GM18499 (cell line): ENCODE data around the gene BCL2L1.
"Not testable (repeated sequence)": the region's sequence is repeated elsewhere in the genome, so short reads cannot be mapped to it uniquely, and the experiment has no call there.

Experiments used
- ATAC-seq: cut with Tn5 transposase; IDR thresholded peaks from one replicate; pipeline ENCODE4 v1.9.1; 2021; ENCODE audit warnings: moderate number of reproducible peaks; ENCODE audit not compliant: insufficient read depth, unreplicated experiment

Gene BCL2L1

DNA sequence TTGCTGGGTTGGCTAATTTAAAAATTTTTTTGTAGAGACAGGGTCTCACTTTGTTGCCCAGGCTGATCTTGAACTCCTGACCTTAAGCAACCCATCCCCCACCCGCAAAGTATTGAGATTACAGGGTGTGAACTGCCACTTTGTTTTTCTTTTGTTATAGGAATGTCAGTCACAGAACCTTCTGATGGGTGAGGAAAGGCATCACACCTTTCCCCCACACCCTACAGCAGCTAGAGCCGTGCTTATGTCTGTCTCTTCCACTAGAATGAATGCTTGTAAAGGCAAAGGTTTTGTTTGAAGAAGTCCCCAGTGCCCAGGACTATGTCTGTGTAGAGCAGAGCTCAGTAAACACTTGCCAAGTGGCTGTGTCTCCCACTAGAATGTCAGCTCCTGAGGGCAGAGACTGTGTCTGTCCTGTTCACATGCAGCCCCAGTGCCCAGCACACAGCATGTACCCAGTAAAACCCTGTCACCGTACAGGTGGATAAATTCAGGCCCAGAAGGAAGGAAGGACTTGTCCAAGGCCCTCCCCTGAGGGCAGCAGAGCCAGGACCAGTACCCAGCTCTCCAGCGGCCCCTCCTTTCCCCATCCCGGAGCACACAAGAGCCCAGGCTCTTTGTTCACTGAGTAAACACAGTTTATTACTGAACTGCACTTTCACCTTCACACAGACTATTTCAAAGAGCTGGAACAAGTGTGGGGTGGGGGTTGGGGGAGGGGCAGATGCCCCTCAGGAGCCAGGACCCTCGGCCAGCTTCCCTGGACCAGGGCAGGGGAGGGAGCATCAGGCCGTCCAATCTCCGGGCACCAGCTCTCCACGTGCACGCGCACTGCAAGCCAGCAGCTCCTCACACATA, 58.6 kb downstream of the BCL2L1 start:
- ATAC-seq, result no peak

DNA sequence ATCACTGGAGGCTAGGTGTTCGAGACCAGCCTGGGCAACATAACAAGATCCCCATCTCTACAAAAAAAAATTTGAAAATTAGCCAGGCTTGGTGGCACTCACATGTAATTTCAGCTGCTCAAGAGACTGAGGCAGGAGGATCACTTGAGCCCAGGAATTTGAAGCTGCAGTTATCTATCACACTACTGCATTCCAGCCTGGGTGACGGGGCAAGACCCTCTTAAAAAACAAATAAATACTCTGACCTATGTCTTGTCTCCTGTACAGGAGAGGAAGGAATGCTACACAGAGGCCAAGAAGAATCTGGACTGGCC, 59.2 kb downstream of the BCL2L1 start:
- no peak for ATAC-seq

DNA sequence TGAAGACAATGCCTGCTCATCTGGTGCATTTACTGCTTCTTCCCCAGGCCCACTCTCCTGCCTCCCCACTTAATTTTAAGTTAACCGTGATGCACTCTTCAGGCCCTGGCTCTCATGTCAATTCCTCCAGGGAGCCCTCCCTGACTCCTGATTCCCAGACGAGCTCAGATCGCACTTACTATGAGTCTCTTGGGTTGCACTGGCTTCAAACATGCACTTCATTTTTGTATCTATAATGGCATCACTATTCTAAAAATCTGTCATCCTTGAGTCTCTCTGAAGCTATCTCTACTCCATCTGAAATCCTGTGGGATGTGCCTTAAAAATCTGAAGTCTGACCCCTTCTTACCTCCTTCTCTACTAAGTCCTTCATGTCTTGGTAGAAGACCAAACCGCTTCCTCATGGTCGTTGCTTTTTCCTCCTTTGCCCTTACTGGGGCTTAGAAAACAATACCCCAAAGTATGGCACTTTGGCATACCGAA, 60.3 kb downstream of the BCL2L1 start:
- no peak for ATAC-seq

DNA sequence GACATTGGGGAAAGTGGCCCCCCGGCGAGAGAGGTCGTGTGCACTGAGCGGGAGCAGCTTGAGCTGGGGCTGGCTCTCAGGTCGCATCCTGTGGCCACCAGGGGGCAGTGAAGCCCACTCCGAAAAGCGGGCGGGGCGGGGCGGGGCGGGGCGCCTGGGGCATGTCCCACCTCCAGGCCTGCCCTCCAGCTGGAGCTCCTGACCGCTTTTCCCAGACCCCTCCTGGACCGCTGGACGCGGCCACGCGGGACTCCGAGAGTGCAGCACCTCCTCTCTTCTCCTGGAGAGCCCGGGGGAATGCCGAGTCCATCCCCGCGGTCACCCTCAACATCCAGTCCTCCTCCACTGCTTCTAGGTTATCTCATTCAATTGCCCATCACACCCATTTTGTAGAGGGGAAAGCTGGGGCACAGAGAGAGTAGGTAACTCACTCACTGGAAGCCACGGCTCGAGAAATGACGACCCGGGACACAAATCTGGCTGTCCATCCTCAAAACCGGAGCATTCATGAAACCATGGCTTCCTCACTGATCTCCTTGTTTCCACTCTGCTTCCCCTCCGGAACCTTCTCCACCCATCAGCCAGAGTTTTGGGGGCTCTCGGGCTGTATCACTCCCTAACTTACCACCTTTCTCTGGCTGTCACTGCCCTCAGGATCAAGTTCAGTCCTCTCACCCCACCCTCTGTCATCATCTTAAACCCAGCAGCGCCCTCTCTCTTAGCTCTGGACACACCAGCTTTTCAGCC, 60.9 kb downstream of the BCL2L1 start:
- ATAC-seq, result no peak

DNA sequence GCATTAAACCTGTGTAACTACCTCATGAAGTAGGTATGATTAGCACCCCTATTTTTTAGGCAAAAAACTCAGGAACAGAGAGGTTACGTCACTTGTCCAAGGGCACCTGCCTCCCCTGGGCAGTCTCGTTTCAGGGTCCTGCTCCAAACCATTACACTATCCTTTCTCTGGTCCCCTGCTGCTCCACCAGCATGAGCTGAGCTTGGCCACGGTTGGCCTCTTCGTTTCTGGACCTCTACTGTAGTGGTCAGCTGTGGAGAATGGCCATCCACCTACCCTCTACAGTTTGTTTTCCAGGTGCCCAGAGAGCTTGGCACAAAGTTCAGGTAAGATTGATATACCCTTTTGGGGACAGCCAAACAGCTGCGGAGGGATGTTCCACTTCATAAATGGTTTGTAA, 68.1 kb downstream of the BCL2L1 start:
- no peak for ATAC-seq

DNA sequence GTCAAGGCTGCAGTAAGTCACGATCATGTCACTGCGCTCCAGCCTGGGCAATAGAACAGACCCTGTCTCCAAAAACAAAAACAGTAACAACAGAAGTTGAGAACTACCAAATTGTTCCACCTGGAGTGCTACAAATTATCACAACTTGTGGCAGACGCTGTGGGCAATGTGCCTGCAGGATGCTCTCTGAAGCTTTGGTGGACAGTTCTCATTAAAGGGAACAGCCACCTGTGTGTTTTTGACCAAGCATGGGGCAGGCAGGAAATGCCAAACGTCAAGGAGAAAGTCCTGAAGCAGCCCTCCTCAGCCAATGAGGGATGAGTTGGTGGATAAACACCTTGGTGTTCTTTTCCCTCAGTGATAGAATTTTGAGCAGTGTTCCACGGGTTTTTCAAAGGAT, 69.1 kb downstream of the BCL2L1 start:
- no peak for ATAC-seq

DNA sequence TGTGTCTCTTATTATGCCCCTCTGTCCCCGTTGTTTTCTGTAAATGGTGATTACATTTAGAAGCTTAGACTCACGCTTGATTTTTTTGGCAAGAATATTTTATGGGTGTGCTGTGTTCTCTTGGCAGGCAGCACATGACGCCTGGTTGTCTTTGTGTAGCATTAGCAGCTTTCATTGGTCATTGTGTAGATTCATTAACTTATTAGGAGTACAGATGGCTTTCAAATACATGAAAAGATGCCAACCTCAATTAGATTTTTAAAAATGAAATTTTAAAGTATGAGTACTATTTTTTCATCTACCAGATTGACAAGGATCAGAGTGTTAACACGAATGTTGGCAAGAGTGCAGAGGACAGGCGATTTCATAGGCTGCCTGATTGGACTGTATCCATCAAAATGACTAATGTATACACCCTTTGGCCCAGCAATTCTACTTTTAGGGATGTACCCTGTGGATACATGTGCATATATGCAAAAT, 69.7 kb downstream of the BCL2L1 start:
- ATAC-seq, result no peak

DNA sequence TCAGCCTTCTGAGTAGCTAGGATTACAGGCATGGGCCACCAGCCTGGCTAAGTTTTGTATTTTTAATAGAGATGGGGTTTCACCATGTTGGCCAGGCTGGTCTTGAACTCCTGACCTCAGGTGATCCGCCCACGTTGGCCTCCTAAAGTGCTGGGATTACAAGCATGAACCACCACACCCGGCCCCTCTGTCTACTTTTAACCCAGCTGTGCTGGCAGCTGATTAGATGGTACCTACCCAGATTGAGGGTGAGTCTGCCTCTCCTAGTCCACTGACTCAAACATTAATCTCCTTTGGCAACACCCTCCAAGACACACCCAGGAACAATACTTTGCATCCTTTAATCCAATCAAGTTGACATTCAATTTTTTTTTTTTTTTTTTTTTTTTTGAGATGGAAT, 74.6 kb downstream of the BCL2L1 start:
- not testable (repeated sequence) for ATAC-seq

DNA sequence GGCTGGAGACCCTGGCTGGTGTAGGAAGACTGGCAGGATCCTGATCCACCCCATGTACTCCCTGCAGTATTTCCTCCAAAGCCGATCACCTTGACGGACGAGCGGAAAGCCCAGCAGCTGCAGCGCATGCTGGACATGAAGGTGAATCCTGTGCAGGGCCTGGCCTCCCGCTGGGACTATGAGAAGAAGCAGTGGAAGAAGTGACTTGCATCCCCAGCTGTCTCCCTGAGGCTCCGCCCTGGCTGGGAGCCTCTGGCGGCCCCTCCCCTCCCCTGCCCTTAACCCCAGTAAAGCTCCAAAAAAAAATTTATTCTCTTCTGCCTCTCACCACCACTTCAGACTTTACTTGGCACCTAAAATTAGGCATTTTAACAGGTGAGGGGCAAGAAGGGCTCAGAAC, 78.0 kb downstream of the BCL2L1 start:
- ATAC-seq, result no peak

DNA sequence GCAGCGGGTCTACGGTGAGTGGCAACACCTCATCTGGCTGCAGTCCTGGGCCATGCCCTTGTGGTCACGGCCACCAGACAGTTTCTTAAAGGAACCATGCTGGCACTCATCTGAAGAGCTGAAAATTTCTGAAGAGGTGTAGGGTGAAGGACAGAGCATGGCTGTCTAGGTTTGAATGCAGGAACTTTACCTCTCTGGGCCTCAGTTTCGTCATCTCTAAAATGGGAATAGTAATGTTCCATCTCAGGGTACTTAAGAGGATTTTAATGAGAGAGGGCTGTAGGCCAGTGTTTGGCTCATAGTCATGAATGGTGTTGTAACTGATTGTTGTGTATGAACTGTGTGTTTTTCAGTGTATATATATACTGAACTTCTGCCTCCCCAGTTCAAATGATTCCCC, 79.1 kb downstream of the BCL2L1 start:
- ATAC-seq, result no peak

DNA sequence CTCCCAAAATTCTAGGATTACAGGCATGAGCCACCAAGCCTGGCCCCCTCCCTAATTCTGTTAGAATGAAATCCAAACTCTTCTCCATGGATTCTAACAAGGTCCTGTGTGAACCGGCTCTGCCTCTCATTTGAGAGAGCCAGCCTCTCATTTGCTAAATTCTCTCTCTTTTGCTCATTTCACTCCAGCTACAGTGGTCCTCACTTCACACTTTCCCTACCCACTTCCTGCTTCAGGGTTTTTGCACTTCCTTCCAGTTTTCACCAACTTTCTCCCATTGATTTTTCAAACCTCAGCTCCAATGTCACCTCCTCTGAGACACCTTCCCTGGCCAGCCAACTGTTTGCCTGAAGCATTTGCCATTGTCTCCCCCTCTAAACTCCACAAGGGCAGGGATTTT, 79.8 kb downstream of the BCL2L1 start:
- no peak for ATAC-seq

DNA sequence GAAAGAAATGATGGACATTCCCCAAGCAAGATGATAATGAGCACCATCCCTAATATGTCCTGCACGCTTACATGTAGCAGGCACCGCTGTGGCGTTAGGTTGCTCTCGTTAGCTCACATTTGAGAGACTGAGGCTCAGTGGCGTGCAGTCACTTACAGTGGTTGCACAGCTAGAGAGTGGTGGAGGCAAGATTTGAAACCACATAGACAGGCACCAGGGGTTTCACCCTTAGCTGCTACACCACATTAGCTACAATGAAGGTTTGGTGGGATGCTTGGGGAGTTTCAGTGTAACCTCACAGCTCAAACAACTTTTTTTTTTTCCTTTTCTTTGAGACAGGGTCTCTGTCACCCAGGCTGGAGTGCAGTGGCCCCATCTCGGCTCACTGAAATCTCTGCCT, 81.3 kb downstream of the BCL2L1 start:
- no peak for ATAC-seq

DNA sequence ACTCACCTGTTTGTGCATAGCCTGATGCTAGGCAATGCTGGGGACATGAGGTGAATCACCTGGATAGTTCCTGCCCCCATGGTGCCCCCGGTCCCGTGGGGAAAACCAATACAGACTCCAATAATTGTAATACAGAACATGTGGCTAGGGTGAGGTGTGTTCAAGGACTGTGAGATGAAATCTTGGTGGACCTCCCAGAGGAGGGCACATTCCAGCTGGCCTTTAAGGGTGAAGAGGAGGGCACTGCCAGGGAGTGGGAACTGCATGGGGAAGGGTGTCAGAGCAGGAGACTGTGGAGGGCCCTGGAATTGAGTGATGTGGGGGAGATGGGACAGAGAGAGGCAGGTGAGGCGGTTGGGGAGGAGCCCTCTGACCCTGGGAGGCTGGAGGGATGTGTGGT, 82.4 kb downstream of the BCL2L1 start:
- ATAC-seq, result no peak

DNA sequence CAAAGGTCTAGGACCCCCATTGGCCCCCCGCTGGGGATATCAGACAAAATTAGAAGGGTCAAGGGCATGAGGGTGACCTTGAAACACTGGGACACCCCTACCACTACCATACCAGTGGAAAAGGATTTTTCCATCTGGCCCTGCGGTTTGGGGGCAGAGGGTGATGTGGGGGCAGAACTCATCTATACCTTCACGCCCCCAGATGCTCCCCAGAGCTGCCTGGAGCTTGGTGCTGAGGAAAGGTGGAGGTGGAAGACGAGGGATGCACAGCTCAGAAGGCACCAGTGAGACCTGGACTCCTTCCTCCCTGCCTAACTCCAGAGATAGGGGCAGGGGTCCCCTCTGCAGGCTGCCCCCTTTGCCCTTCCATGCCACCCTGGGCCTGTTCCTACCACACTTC, 83.9 kb downstream of the BCL2L1 start:
- no peak for ATAC-seq

DNA sequence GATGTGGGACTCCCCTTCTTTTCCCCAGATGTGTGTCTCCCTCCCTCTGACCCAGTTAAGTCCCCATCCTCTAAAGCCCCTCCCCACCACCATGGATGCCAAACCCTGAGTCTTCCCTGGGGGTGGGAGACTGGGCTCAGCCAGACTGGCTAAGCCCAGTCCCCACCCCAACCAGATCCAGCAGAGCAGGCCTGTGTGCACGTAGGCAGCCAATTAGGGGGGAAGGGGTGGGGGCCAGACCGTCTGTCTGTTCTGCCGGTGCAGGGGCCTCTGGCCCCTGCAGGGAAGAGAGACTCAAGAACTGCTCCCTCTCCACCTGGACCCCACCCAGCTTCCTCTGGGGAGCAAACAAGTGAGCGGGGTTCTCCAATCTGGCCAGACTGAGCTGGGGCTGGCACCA, 84.4 kb downstream of the BCL2L1 start:
- ATAC-seq, result no peak

DNA sequence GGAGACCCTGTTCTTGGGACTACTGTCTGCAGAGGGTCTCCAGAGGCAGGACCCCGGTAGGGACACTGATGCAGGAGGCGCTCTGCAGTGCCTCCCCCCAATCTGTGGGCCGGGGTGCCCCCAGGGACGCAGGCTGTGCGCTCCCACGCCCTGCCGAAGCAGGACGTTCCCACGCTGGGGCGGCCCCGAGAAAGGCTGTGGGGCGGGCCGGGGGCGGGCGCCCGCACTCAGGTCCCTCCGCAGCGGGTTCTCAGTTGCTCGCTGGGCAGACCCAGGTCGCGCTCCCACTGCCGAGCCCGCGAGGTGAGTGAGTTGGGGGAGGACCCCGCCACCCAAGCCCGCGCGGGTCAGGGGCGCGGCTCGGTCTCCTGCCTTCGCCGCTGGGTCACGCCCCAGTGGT, 85.0 kb downstream of the BCL2L1 start, which contains the start of gene COX4I2:
TSS of gene COX4I2 (plus strand) at position 253 of the 400 bp plus-strand sequence. CDS start 1,106 bp downstream, outside the sequence.
- ATAC-seq, result no peak

DNA sequence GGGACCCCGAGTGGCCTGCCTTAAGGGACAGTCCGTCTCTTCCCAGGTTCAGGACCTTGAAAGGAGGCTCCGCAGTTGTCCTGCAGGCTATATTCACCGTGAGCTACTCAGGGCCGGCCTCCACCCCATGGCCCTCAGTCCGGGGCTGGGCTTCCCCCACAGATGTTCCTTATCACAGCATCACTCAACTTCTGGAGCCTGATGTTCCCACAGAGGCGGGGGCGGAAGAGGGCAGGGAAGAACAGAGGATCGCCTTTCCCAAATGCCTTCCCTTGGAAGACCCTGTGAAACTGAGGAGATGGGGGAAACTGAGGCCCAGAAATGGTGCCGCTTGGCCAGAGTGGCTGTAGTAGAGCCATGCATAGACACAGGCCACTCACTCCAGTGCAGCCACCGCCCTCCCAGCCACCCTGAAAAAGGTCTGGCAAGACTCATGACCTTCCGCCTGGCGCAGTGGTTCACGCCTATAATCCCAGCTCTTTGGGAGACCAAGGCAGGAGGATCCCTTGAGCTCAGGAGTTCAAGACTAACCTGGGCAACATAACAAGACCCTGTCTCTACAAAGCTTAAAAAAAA, 89.2 kb downstream of the BCL2L1 start:
- no peak for ATAC-seq

DNA sequence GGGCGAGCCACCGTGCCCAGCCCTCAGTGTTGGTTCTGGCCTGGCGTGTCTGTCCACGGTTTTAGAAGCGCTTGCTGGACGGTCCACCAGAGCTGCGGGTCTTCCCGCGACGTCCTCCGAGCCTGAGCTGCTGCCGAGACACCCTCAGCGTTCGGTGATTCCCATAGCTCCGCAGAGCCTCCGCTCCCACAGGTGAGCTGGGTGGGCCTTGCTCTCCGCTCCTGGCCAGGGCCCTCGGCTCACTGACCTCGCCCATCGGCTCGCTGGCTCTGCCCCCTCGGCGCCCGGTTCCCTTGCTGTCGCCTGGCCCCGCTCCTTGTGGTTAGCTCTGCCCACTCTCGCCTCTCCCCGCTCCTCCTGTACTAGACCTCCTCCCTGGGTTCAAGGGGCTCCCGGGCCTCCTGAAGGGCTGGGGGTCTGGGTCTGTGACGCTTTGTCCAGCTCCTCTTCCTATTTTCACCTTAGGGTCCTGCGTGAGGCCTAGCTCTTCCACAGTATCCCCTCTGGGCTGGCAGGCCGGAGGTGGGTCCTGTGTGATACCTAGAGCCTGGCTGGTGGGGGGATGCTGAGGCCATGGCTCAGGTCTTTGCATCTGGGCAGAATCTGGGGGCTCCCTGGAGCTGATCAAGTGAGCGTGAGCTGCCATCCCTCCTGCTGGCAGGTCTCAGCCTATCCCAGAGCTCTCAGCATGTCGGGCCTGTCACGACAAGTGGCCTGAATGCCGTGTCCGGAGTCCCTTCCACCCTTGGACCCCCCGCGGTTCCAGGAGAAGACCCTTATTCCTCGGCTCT, 89.9 kb downstream of the BCL2L1 start:
- ATAC-seq, result no peak

DNA sequence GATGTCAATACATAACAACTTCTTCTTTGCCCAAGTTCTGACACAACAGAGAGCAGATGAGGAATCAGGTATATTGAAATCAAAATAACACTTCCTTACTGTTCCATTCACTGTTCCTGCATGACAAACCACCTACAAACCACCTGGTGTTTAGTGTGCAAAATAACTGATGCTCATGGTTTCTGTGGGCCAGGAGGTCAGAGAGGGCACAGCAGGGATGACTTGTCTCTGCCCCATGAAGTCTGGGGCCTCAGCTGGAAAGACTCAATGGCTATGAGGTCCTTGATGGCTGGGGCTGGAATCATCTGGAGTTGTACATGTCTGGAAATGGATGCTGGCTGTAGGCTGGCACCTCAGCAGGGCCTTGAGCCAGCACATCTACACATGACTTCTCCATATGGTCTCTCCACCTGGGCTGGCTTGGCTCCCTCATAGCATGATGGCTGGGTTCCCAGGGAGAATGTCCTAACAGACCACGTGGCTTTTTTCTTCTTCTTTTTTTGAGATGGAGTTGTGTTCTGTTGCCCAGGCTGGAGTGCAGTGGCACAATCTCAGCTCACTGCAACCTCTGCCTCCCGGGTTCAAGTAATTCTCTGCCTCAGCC, 92.4 kb downstream of the BCL2L1 start:
- ATAC-seq, result no peak

DNA sequence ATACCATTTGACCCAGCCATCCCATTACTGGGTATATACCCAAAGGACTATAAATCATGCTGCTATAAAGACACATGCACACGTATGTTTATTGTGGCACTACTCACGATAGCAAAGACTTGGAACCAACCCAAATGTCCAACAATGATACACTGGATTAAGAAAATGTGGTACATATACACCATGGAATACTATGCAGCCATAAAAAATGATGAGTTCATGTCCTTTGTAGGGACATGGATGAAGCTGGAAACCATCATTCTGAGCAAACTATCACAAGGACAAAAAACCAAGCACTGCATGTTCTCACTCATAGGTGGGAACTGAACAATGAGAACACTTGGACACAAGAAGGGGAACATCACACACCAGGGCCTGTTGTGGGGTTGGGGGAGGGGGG, 94.6 kb downstream of the BCL2L1 start:
- not testable (repeated sequence) for ATAC-seq
